H54 (cell line): ENCODE measurements around the gene ADD2.
"Not testable (repeated sequence)": the region's sequence is repeated elsewhere in the genome, so short reads cannot be mapped to it uniquely, and the experiment has no call there.

Experiments used
- DNase-seq: peaks from one replicate; pipeline ENCODE4 v3.0.0; 2011; ENCODE audit warnings: low spot score, mixed read lengths; ENCODE audit not compliant: insufficient read length
- FAIRE-seq: peaks from 3 replicates; lab custom pipeline; 2011; peaks lifted over from hg19 to GRCh38; lab: Jason Lieb, UNC
- POLR2A ChIP-seq: IDR thresholded peaks from 2 replicates; pipeline ENCODE4 v1.6.1; 2011; ENCODE audit warnings: low read depth, mild to moderate bottlenecking, low read length

The ADD2 gene, protein sequence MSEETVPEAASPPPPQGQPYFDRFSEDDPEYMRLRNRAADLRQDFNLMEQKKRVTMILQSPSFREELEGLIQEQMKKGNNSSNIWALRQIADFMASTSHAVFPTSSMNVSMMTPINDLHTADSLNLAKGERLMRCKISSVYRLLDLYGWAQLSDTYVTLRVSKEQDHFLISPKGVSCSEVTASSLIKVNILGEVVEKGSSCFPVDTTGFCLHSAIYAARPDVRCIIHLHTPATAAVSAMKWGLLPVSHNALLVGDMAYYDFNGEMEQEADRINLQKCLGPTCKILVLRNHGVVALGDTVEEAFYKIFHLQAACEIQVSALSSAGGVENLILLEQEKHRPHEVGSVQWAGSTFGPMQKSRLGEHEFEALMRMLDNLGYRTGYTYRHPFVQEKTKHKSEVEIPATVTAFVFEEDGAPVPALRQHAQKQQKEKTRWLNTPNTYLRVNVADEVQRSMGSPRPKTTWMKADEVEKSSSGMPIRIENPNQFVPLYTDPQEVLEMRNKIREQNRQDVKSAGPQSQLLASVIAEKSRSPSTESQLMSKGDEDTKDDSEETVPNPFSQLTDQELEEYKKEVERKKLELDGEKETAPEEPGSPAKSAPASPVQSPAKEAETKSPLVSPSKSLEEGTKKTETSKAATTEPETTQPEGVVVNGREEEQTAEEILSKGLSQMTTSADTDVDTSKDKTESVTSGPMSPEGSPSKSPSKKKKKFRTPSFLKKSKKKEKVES

GRCh38 chr2:70767699-70768589 is at the start of gene ADD2:
TSS of gene ADD2 (minus strand) at chr2:70768200. CDS start at chr2:70706408, 61,792 bp downstream.
- TF ChIP-seq POLR2A, result no peak; the same call in 1 of the 2 replicates
- peak; percentile 80 for DNase-seq
- FAIRE-seq, result no peak

DNA sequence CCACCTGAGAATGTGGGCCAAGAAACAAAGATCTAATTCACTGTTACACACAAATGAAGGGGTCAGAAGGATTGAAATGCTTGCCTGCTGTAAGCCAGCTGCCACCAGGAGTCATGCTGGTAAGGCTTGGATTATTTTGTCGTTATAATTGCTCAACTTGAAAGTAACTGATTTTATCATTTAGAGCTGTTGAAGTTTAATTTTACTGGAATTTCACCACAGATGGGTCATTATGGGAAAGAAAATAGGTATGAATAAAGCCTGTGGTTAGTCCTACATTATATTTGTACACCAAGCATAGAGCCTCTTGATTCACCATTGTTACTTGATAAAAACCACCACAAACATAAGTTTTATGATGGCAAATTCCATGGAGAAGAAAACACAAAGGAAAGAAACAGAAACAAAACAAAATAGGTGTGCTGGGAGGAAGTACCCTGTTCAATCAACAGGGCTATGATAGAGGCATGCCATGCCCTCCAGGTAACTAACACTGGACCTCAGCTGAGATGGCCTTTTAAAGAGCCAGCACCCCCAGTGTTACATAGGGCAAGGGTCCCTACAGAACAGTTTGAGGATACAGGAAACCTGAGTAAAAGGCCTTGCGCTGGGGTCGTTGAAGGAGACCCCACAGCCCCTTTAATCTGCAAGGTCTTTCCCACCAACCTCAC is 49.4 kb upstream of the ADD2 start:
- DNase-seq (no peak), FAIRE-seq (no peak)
- no peak for TF ChIP-seq POLR2A

GRCh38 chr2:70816726-70817125 is 48.7 kb upstream of the ADD2 start:
- FAIRE-seq, result no peak
- no peak for TF ChIP-seq POLR2A
- no peak for DNase-seq

DNA sequence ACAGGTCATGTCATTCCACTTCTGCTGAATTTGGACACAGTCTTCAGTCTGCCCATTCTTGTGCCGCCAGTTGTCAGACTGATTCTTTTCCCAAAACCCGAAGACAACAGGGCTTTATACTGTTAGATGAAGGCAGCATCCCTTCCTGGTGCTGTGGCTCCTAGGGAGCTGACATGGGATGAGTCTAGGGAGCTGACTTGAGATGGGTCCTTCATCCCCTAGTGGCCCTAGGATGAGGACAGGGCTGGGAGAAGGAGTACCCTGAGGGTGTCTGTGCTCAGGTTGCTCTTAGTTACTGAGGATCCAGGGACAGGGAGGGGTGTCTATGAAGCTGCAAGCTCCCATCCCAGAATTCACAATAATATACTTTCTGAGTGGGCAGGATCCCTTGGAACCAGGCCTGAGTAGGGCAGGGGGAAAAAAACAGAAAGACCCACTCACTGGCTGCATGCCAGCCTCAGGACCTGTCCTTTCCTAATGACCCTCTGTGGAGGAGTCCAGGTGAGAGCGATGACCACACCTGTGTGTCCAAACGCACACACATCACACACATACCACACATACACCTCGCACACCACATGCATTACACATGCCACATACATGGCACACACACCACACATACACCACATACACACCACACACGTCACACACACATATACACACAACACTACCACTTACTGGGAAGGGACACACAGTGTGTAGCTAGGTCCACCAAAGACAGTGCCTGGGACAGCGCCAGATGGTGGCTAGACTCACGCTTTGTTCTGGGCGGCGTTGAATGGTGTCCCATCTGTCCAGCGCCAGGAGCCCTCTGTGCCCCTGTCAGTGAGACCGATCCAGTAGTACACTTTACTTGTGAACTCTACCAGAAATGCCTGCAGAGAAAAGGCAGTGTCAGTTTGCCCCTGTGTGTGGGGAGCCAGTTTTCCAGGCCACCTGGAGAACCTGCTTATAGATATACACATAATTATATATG is 41.3 kb upstream of the ADD2 start:
- DNase-seq (no peak), FAIRE-seq (no peak)
- TF ChIP-seq POLR2A, result no peak

- TF ChIP-seq POLR2A, result no peak
- no peak for FAIRE-seq
These were observed 39.8 kb upstream of the ADD2 start for GRCh38 chr2:70807828-70808118.

DNA sequence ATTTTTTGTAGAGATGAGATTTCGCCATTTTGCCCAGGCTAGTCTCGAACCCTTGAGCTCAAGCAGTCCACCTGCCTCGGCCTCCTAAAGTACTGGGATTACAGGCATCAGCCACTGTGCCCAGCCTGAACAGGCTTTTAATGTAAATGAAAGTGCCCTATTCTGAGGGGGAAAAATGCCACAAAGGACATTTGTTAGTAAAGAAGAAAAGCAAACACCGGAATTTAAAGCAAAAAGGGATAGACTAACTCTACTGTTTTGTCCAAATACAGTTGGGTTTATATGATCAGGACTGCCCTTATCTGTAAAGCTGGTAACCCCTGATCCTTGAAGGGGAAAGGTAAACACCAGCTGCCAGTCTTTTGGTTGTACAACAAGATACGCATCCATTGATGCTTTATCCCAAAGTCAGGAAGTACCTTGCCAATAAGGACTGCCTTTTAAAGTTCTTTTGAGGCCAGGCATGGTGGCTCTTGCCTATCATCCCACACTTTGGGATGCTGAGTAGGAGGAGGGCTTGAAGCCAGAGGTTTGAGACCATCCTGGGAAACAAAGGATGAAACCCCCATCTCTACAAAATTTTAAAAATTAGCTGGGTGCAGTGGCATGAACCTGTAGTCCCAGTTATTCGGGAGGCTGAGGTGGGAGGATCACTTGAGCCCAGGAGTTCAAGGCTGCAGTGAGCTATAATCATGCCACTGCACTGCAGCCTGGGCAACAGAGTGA is 39.3 kb upstream of the ADD2 start:
- FAIRE-seq (no peak), DNase-seq (no peak)
- TF ChIP-seq POLR2A, result no peak

More at GRCh38 chr2:70807828-70808118, 39.8 kb upstream of the ADD2 start:
- DNase-seq, result no peak

GRCh38 chr2:70806620-70807019 is 38.6 kb upstream of the ADD2 start:
- DNase-seq, result no peak
- TF ChIP-seq POLR2A, result no peak
- no peak for FAIRE-seq

DNA sequence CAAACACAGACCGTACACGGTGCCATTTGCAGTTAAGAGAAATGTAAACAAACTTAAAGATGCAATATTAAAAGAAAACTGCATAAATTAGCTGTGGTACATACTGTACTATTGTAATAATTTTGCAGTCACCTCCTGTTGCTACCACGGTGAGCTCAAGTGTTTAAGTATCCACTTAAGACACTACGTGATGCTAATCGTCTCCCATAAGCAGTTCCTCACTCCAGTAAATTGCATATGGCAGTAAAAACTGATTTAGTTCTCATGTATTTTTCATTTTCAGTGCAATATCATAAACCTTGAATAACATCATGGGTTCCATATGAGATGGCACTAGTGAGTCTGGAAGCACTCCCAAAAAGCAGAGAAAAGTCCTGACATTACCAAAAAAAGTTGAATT is 38.0 kb upstream of the ADD2 start:
- no peak for TF ChIP-seq POLR2A
- FAIRE-seq (no peak), DNase-seq (no peak)

GRCh38 chr2:70801607-70802263 is 33.7 kb upstream of the ADD2 start:
- FAIRE-seq (no peak), DNase-seq (no peak)
- TF ChIP-seq POLR2A, result no peak

DNA sequence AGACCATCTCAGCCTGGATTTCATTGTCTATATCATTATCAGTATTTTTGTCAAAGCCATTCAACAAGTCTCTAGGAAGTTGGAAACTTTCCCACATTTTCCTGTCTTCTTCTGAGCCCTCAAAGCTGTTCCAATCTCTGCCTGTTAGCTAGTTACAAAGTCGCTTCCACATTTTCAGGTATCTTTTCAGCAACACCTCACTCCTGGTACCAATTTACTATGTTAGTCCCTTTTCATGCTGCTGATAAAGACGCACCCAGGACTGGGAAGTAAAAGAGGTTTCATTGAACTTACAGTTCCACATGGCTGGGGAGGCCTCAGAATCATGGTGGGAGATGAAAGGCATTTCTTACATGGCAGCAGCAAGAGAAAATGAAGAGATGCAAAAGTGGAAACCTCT is 31.7 kb upstream of the ADD2 start:
- no peak for TF ChIP-seq POLR2A
- DNase-seq (no peak), FAIRE-seq (no peak)

DNA sequence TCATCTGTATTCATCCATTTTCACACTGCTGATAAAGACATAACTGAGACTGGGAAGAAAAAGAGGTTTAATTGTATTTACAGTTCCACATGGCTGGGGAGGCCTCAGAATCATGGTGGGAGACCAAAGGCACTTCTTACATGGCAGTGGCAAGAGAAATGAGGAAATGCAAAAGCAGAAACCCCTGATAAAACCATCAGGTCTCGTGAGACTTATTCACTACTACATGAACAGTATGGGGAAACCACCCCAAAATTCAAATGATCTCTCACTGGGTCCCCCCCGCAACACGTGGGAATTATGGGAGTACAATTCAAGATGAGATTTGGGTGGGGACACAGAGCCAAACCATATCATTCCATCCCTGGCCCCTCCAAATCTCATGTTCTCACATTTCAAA is 30.0 kb upstream of the ADD2 start:
- not testable (repeated sequence) for FAIRE-seq, DNase-seq

DNA sequence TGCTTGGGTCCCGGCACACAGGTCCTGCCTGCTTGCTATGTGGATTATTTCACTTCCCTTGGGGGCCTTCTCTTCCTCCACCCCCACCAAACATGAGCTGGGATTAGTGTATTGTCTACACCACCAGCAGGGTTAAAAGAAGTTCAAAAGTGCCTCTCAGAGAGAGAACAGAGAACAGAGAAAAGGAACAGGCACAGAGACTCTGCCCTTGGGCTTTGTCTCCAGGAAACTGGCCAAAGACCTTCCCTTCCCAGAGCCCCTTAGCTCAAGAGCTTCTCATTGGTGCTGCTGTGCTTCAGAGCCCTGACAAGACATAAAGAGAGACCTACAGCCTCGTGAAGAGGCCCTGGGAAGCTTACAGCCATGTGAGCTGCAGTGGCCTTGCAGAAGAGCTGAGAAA is 29.5 kb upstream of the ADD2 start:
- DNase-seq (no peak), FAIRE-seq (no peak)

More for the DNA sequence above, 29.5 kb upstream of the ADD2 start:
- no peak for TF ChIP-seq POLR2A
